HL-60 (cell line): Measurements from ENCODE around the gene OTUB1.

ENCODE experiments used
- DNase-seq, 2 experiments: peaks; one replicate each; pipeline ENCODE4 v3.0.0-alpha.2; 2010 to 2020; ENCODE audit warnings: low read depth in 1 of 2, low spot score in 1 of 2
- H3K27ac ChIP-seq: fragments of 250-450 bp; sonication (Bioruptor Pico); replicated peaks from 2 replicates; pipeline ENCODE4 v1.5.1; 2020; ENCODE audit warnings: mild to moderate bottlenecking, moderate library complexity
- H3K27me3 ChIP-seq: fragments of 250-450 bp; sonication (Bioruptor Pico); 2 replicates; pipeline ENCODE4 v1.5.1; 2021; ENCODE audit warnings: mild to moderate bottlenecking, moderate library complexity; ENCODE audit not compliant: insufficient read depth, poor library complexity, severe bottlenecking
- H3K4me3 ChIP-seq: replicated peaks from 2 replicates; pipeline ENCODE4 v1.5.1; 2011; ENCODE audit warnings: mild to moderate bottlenecking, control low read depth, low read length; ENCODE audit not compliant: insufficient read depth
- CTCF ChIP-seq: IDR thresholded peaks from one replicate; pipeline ENCODE4 v1.5.1; 2011; ENCODE audit warnings: low read length, control low read depth, inconsistent platforms; ENCODE audit not compliant: insufficient read depth
- GABPA ChIP-seq: IDR thresholded peaks from 2 replicates; pipeline ENCODE4 v1.6.1; 2012; ENCODE audit warnings: low read depth
- POLR2AphosphoS5 ChIP-seq: IDR thresholded peaks from 2 replicates; pipeline ENCODE4 v1.6.1; 2012; ENCODE audit warnings: low read depth
- REST ChIP-seq: IDR thresholded peaks from 2 replicates; pipeline ENCODE4 v1.6.1; 2012; ENCODE audit warnings: low read depth; ENCODE audit not compliant: insufficient replicate concordance
- SPI1 ChIP-seq: IDR thresholded peaks from 2 replicates; pipeline ENCODE4 v1.6.1; 2012; ENCODE audit warnings: low read depth, mild to moderate bottlenecking, borderline replicate concordance

The OTUB1 gene

GRCh38 chr11:63974259-63975143 is 11.7 kb upstream of the OTUB1 start, which contains the start of gene COX8A:
Gene COX8A, plus strand, starts transcription at chr11:63974620. Its CDS starts 61 bp downstream, at chr11:63974681.
- peak; percentile 99 to 100 for DNase-seq
- H3K27ac ChIP-seq = peak within 1 kb of the TSS; percentile 95
- H3K4me3 ChIP-seq = peak within 1 kb of the TSS; percentile 81
- TF ChIP-seq REST = peak; percentile 58
- peak; percentile 55; the same call in 1 of the 2 replicates for TF ChIP-seq SPI1
- no peak for TF ChIP-seq CTCF
- peak; percentile 92 for TF ChIP-seq POLR2AphosphoS5
- TF ChIP-seq GABPA = peak; percentile 91
- no peaks in the 10 kb centered on the region for H3K27me3 ChIP-seq

GRCh38 chr11:63978551-63979239 is 7.5 kb upstream of the OTUB1 start:
- no peak for TF ChIP-seq REST
- no peak for TF ChIP-seq CTCF
- no peak for TF ChIP-seq GABPA
- no peak for TF ChIP-seq SPI1
- no peak for TF ChIP-seq POLR2AphosphoS5
- no peak overlapping the region for H3K4me3 ChIP-seq

GRCh38 chr11:63979426-63979825 is 6.8 kb upstream of the OTUB1 start:
- Histone ChIP-seq H3K4me3 (no peak overlapping the region), H3K27me3 (no peaks in the 10 kb centered on the region), H3K27ac (no peak overlapping the region)
- TF ChIP-seq REST (no peak), POLR2AphosphoS5 (no peak), CTCF (no peak), GABPA (no peak), SPI1 (no peak)
- DNase-seq = no peak

More at GRCh38 chr11:63978551-63979239, 7.5 kb upstream of the OTUB1 start:
- H3K27me3 ChIP-seq = no peaks in the 10 kb centered on the region
- no peak for DNase-seq
- H3K27ac ChIP-seq = no peak overlapping the region
